ENCODE results near the gene CCL16.

DNA sequence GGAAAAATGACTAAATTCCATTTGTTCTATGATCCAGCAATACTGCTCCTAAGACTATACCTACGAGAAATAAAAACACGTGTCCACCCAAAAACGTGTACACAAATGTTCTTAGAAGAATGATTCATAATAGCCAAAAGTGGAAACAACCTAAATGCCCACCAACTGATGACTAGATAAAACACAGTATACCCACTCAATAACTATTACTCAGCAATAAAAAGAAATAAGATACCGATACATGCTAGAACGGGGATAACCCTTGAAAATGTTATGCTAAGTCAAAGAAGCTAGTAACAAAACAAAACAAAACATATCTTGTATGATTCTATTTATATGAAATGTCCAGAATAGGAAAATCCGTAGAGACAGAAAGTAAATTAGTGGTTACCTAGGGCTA, 17.6 kb downstream of the CCL16 start:
- TF ChIP-seq, protein P1, sequence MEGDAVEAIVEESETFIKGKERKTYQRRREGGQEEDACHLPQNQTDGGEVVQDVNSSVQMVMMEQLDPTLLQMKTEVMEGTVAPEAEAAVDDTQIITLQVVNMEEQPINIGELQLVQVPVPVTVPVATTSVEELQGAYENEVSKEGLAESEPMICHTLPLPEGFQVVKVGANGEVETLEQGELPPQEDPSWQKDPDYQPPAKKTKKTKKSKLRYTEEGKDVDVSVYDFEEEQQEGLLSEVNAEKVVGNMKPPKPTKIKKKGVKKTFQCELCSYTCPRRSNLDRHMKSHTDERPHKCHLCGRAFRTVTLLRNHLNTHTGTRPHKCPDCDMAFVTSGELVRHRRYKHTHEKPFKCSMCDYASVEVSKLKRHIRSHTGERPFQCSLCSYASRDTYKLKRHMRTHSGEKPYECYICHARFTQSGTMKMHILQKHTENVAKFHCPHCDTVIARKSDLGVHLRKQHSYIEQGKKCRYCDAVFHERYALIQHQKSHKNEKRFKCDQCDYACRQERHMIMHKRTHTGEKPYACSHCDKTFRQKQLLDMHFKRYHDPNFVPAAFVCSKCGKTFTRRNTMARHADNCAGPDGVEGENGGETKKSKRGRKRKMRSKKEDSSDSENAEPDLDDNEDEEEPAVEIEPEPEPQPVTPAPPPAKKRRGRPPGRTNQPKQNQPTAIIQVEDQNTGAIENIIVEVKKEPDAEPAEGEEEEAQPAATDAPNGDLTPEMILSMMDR (IDR thresholded peaks at IDR 0.05) = no peak
- no peak for TF ChIP-seq EZH2 (IDR thresholded peaks at IDR 0.05; ENCODE audit: borderline replicate concordance, insufficient read depth, low read depth, low read length, poor library complexity, severe bottlenecking)
